ENCODE measurements around the gene TTC28. TPM values are rescaled to one million over a fixed set of nuclear protein-coding genes. Genes with fewer than 3 reads are reported as not detected.

The TTC28 gene
- total RNA-seq, 1 donor from 2014 or later: 23.2 TPM

DNA sequence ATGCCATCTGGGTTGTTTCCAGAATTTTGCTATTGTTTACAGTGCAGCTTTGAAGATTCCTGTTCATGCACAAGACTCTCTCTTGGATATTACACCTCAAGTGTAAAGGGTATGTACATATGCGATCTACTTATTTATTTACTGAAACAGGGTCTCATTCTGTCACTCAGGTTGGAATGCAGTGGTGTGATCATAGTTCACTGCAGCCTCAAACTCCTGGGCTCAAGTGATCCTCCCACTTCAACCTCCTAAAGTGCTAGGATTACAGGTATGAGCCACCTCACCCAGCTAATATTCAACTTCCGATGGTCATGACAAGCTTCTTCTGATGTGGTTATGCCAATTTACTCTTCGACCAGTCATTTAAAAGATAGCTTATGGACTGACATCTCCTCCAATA, 602.5 kb downstream of the TTC28 start:
- Histone ChIP-seq H3K36me3 (ENCODE audit: insufficient read depth, low read length) (no peaks in the 10 kb centered on the region), H3K27ac (ENCODE audit: low read depth, low read length) (no peak overlapping the region), H3K27me3 (ENCODE audit: insufficient read depth, low read length) (no peaks in the 10 kb centered on the region), H2AFZ (ENCODE audit: low read depth, low read length) (no peak overlapping the region), H3K4me1 (ENCODE audit: insufficient read depth, low read length) (peaks cover 7% of the 10 kb centered on the region), H3K4me2 (ENCODE audit: low read length) (no peak overlapping the region), H3K9ac (ENCODE audit: low read length) (no peak overlapping the region), H3K79me2 (ENCODE audit: insufficient read depth, low read length) (no peaks in the 10 kb centered on the region), H4K20me1 (ENCODE audit: insufficient read depth, low read length) (no peaks in the 10 kb centered on the region), H3K4me3 (ENCODE audit: insufficient read depth, low read depth, low read length) (no peak overlapping the region), H3K9me3 (ENCODE audit: insufficient read depth, low read depth, low read length) (no peaks in the 10 kb centered on the region)
- Mint-ChIP-seq H3K4me3 (ENCODE audit: unreplicated experiment) (no peak overlapping the region), H3K4me1 (ENCODE audit: low read depth, unreplicated experiment) (peaks cover 8% of the 10 kb centered on the region), H3K36me3 (ENCODE audit: low read depth, unreplicated experiment) (peaks cover 7% of the 10 kb centered on the region), H3K27ac (ENCODE audit: unreplicated experiment) (no peak overlapping the region), H3K9me3 (ENCODE audit: unreplicated experiment) (peaks cover 8% of the 10 kb centered on the region), H3K27me3 (ENCODE audit: low read depth, unreplicated experiment) (no peaks in the 10 kb centered on the region)
- DNase-seq (ENCODE audit: low read depth): no peak
- no peak for FAIRE-seq
- TF ChIP-seq, protein P1, sequence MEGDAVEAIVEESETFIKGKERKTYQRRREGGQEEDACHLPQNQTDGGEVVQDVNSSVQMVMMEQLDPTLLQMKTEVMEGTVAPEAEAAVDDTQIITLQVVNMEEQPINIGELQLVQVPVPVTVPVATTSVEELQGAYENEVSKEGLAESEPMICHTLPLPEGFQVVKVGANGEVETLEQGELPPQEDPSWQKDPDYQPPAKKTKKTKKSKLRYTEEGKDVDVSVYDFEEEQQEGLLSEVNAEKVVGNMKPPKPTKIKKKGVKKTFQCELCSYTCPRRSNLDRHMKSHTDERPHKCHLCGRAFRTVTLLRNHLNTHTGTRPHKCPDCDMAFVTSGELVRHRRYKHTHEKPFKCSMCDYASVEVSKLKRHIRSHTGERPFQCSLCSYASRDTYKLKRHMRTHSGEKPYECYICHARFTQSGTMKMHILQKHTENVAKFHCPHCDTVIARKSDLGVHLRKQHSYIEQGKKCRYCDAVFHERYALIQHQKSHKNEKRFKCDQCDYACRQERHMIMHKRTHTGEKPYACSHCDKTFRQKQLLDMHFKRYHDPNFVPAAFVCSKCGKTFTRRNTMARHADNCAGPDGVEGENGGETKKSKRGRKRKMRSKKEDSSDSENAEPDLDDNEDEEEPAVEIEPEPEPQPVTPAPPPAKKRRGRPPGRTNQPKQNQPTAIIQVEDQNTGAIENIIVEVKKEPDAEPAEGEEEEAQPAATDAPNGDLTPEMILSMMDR (IDR thresholded peaks at IDR 0.05; ENCODE audit: insufficient read depth, low read depth, low read length): no peak

DNA sequence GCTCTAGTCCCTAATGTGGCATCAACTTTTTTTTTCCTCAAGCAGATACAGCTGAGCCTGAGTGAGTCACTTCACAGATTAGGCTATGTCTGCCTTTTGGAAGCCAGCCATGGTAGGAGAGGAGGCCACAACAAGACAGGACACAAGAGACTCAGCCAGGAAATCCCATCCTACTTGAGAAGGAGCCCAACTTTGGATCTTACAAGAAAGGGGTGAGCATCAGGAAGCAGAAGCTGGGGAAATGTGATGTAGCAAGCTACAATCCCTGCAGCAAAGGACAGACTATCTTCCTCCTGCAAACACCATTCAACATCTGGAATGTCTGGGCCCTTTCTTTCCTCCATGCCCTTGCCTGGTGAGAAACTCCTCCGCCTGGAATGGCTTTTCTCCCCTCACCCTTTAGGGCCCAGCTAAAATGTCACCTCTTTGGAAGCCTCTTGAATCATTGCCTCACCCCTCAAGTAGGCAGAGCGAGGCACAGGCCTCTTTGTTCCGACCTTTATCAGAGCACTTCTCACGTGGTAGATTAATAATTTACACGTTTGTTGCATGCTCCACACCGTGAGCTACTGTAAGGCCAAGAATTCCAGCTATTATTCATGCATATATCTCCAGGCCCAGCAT, 604.2 kb downstream of the TTC28 start:
- H3K9me3 Mint-ChIP-seq (ENCODE audit: unreplicated experiment): peaks cover 13% of the 10 kb centered on the region
- H3K4me3 Mint-ChIP-seq (ENCODE audit: unreplicated experiment): no peak overlapping the region
- H3K27me3 ChIP-seq (ENCODE audit: insufficient read depth, low read length): no peaks in the 10 kb centered on the region
- peaks cover 9% of the 10 kb centered on the region for H3K36me3 Mint-ChIP-seq (ENCODE audit: low read depth, unreplicated experiment)
- no peaks in the 10 kb centered on the region for H4K20me1 ChIP-seq (ENCODE audit: insufficient read depth, low read length)
- DNase-seq (ENCODE audit: low read depth): peak; percentile 86
- H3K27ac Mint-ChIP-seq (ENCODE audit: unreplicated experiment): peak overlapping the region; percentile 31
- H3K27ac ChIP-seq (ENCODE audit: low read depth, low read length): no peak overlapping the region
- FAIRE-seq: peak; percentile 85
- no peaks in the 10 kb centered on the region for H3K79me2 ChIP-seq (ENCODE audit: insufficient read depth, low read length)
- no peaks in the 10 kb centered on the region for H3K9me3 ChIP-seq (ENCODE audit: insufficient read depth, low read depth, low read length)
- no peaks in the 10 kb centered on the region for H3K27me3 Mint-ChIP-seq (ENCODE audit: low read depth, unreplicated experiment)
- H3K4me1 ChIP-seq (ENCODE audit: insufficient read depth, low read length): peaks cover 7% of the 10 kb centered on the region
- H2AFZ ChIP-seq (ENCODE audit: low read depth, low read length): no peak overlapping the region
- no peak overlapping the region for H3K9ac ChIP-seq (ENCODE audit: low read length)
- H3K36me3 ChIP-seq (ENCODE audit: insufficient read depth, low read length): no peaks in the 10 kb centered on the region
- TF ChIP-seq, protein P1 (IDR thresholded peaks at IDR 0.05; ENCODE audit: insufficient read depth, low read depth, low read length): no peak
- TF ChIP-seq EZH2 (IDR thresholded peaks at IDR 0.05; ENCODE audit: insufficient read depth, low read length): no peak
- H3K4me3 ChIP-seq (ENCODE audit: insufficient read depth, low read depth, low read length): no peak overlapping the region
- H3K4me2 ChIP-seq (ENCODE audit: low read length): no peak overlapping the region
- H3K4me1 Mint-ChIP-seq (ENCODE audit: low read depth, unreplicated experiment): peaks cover 8% of the 10 kb centered on the region

DNA sequence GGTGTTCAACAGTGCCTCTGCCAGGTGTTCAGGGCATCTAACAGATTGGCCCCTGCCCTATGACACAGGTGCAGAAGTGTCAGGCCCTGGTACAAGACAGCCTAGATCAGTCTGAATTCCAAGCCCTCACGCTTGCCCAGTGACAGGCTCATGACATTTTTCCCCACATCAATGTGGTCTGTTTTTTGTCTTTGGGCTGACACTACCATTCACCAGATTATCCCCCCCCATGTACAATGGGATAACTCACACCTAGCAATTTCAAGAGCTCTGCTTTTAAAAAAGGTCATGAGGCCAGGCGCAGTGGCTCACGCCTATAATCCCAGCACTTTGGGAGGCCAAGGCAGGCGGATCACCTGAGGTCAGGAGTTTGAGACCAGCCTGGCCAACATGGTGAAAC, 605.1 kb downstream of the TTC28 start:
- no peak for DNase-seq (ENCODE audit: low read depth)

More for the DNA sequence above, 605.1 kb downstream of the TTC28 start:
- no peaks in the 10 kb centered on the region for H3K79me2 ChIP-seq (ENCODE audit: insufficient read depth, low read length)
- no peak overlapping the region for H3K4me2 ChIP-seq (ENCODE audit: low read length)
- H3K27ac ChIP-seq (ENCODE audit: low read depth, low read length): no peak overlapping the region
- H3K4me1 Mint-ChIP-seq (ENCODE audit: low read depth, unreplicated experiment): peaks cover 15% of the 10 kb centered on the region
- H3K27ac Mint-ChIP-seq (ENCODE audit: unreplicated experiment): no peak overlapping the region
- no peaks in the 10 kb centered on the region for H3K27me3 Mint-ChIP-seq (ENCODE audit: low read depth, unreplicated experiment)
- no peaks in the 10 kb centered on the region for H4K20me1 ChIP-seq (ENCODE audit: insufficient read depth, low read length)
- H2AFZ ChIP-seq (ENCODE audit: low read depth, low read length): no peak overlapping the region
- no peaks in the 10 kb centered on the region for H3K27me3 ChIP-seq (ENCODE audit: insufficient read depth, low read length)
- TF ChIP-seq EZH2 (IDR thresholded peaks at IDR 0.05; ENCODE audit: insufficient read depth, low read length): no peak
- TF ChIP-seq, protein P1 (IDR thresholded peaks at IDR 0.05; ENCODE audit: insufficient read depth, low read depth, low read length): no peak
- H3K4me3 ChIP-seq (ENCODE audit: insufficient read depth, low read depth, low read length): no peak overlapping the region
- peaks cover 7% of the 10 kb centered on the region for H3K4me1 ChIP-seq (ENCODE audit: insufficient read depth, low read length)
- no peaks in the 10 kb centered on the region for H3K36me3 ChIP-seq (ENCODE audit: insufficient read depth, low read length)
- H3K9ac ChIP-seq (ENCODE audit: low read length): no peak overlapping the region
- FAIRE-seq: no peak
- H3K4me3 Mint-ChIP-seq (ENCODE audit: unreplicated experiment): no peak overlapping the region
- no peaks in the 10 kb centered on the region for H3K9me3 ChIP-seq (ENCODE audit: insufficient read depth, low read depth, low read length)
- peaks cover 8% of the 10 kb centered on the region for H3K36me3 Mint-ChIP-seq (ENCODE audit: low read depth, unreplicated experiment)
- H3K9me3 Mint-ChIP-seq (ENCODE audit: unreplicated experiment): peaks cover 13% of the 10 kb centered on the region
